SH-SY5Y (cell line): ENCODE results near the gene ARL8B.

Source experiments
- GATA2 ChIP-seq: IDR thresholded peaks from 2 replicates; pipeline ENCODE4 v1.6.1; 2011; ENCODE audit warnings: mild to moderate bottlenecking, low read depth, low read length
- GATA3 ChIP-seq: IDR thresholded peaks from 2 replicates; pipeline ENCODE4 v1.6.1; 2011; ENCODE audit warnings: low read depth, mild to moderate bottlenecking, low read length, moderate library complexity

ARL8B gene

DNA sequence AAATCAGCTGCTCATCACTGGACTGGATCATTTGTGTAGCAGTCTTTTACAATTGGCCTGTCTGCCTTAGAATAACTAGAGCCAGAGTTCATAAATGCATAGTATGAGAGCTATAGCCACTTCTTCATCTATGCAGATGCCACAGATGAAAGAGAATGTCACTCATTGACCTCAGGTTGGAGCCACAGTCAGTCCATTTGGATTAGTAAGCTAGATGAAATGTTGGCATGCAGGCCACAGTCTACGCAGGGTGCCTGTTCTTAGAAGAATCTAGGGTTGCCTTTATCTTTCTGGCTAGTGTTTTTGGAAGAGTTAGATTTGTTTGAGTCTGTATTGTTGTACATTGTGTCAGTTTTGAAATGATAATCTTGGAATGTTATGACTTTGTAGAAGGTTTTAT lies 40.0 kb downstream of the ARL8B start:
- TF ChIP-seq GATA3 (no peak), GATA2 (no peak)

DNA sequence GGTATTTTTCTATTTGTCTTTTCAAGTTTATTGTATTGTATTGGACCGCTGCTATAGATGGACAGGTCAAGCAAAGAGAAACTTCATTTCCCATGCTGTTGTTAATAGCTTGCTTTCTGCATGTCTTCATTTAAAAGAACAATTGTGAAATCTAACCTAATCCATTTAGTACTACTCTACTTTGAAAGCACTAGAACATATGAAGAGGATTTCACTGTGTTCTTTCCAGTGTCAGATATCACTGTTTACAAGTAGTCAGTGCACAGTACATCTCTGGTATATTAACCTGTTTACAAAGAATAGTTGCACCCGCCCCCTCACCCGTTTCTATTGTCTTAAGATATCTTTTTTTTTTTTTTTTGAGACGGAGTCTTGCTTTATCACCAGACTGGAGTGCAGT lies 43.6 kb downstream of the ARL8B start:
- TF ChIP-seq GATA2: no peak
- TF ChIP-seq GATA3: no peak

DNA sequence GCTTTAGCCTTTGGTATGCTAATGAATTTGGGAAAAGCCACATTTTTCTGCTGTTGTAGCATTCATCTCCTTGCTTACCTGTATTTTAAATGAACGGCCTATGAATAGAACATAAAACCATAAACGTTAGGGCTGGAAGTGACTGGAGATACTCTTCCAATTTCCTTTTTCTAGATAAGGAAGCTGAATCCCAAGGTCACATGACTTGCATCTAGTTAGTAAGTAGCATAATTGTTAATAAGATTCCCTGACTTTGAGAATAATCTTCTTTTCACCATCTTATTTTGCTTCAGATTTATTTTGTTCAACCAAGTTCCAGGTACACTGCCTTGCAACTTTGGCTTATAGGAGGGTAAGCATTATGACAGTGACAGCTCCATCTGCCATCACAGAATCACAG lies 44.8 kb downstream of the ARL8B start:
- TF ChIP-seq GATA3 (no peak), GATA2 (no peak)

DNA sequence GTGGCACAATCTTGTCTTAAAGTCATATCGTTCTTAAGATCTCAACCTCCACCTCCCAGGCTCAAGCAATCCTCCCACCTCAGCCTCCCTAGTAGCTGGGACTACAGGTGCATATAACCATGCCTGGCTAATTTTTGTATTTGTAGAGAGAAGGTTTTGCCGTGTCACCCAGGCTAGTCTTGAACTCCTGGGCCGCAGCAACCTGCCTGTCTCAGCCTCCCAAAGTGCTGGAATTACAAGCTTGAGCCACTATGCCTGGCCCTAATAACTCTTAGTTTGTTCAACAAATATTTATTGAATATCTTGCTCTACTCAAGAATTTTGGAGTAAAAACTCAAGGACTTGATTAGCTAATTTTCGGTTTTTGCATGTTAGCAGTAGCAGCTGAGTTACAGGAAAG lies 46.0 kb downstream of the ARL8B start:
- TF ChIP-seq GATA3: no peak
- TF ChIP-seq GATA2: no peak

DNA sequence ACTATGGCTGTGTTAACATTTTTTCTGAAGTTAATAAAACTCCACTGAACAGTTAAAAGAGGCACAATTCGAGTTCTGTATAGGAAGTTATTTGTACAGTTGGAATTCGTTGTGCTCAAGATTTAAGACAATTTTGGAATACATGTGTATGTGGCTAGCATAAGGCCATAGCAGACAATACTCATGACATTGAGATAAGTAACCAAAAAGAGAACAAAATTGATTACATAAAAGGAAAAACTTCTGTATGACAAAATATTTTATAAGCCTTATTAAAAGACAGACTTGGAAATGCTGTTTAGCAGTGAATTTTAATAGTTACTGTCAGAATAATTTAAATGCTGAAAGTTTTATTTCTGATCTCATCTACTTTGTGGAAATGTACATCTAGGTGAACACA lies 47.7 kb downstream of the ARL8B start:
- no peak for TF ChIP-seq GATA3
- no peak for TF ChIP-seq GATA2

DNA sequence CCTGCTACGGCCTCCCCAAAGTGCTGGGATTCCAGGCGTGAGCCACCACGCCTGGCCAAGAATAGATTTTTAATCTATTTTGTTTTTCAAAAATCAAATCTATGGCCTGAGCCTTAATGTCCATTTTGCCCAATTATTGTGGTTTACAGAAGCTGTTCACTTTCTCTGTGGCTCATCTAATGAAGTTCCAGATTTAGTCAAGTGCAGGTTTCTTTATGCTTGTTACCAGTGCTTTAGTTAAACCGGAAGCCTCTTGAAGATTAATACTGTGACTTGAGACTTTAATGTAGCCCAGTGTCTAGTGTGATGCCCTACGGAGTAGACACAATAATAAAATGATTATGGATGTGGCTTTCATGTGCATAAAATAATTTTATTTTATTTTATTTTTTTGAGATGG lies 48.9 kb downstream of the ARL8B start:
- TF ChIP-seq GATA2: no peak
- TF ChIP-seq GATA3: no peak

DNA sequence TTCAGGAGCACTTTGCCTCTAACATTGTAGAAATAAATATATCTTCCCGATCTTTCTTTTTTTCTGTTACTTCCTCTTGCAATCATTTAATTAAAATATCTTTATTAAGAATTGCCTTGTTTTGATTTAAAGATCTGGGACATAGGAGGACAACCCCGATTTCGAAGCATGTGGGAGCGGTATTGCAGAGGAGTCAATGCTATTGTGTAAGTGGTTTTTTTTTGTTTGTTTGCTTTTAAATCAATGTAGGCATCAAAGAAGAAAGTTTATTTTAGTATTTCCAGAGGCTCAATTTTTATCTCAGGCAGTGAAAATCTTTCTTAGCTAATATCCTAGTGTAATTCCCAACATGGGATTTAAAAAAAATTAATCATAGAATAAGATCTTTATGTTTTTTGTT lies 49.9 kb downstream of the ARL8B start:
- no peak for TF ChIP-seq GATA2
- no peak for TF ChIP-seq GATA3

DNA sequence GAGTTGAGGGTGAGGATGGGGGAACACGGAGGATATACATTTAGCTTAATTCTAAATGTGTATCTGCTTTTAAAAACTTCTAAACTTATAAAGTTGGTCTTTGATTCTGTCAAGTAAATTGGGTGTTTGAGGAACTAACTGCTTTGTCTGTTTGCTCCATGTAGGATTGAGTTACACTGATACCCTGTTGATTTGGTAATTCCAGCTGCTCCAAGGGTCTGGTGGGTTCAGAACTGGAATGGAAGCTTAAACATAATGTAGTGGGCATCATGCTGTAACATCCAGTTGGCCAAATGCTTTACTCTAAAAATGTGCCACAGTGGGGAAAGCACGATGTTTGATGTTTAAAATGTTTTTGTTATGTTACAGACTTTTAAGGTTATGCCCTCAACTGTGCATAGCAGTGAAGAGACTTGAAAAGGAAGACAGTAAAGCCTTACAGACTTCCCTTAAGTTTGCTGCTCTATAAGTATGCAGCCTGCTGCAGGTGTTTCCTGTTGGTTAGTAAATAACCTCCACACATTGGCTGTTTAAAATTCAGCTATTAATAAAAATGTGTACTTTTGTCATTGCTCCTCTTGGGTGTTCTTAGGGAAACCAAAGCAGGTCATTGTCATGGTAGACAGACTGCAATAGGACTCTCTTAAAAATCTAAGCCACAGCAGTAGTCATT lies 59.5 kb downstream of the ARL8B start:
- TF ChIP-seq GATA3: no peak
- TF ChIP-seq GATA2: no peak

DNA sequence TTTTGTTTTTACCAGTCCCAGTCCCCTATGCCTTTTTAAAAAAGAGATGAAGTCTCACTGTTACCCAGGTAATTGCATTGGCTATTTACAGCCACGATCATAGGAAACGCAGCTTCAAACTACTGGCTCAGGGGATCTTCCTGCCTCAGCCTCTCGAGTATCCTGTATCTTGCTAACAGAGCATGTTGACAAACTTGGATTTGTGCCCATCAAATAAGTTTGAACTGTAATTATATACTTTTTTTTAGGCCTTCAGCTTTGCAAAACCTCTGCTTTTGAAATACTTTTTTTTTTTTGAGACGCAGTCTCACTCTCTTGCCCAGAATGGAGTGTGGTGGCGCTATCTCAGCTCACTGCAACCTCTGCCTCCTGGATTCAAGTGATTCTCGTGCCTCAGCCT lies 62.4 kb downstream of the ARL8B start:
- TF ChIP-seq GATA3: no peak

DNA sequence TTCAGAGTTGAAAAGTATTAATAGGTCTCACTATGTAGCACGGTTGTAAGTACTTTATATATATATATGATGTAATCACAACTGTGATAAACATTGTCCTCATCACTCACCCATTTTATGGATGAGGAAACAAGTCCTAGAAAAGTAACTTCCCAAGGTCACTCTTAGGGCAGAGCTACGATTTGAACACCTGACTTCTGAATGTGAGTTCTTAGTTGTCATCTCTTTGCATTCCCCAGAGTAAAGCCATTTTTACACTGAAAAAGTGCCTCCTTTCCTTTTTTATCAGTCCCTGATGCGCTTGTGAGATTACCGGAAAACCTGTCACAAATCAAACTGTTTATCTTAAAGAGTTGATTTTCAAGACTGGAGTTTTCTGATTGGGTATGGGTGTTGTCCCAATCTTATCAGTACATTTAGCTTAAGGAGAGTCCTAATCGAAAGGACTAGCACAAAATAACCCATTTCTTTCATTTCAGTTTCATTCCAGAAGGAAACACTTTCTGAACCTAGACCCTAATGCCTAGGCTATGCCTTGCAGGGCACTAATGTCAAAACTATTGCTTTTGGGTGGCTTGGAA lies 63.1 kb downstream of the ARL8B start:
- TF ChIP-seq GATA2: no peak
- no peak for TF ChIP-seq GATA3

DNA sequence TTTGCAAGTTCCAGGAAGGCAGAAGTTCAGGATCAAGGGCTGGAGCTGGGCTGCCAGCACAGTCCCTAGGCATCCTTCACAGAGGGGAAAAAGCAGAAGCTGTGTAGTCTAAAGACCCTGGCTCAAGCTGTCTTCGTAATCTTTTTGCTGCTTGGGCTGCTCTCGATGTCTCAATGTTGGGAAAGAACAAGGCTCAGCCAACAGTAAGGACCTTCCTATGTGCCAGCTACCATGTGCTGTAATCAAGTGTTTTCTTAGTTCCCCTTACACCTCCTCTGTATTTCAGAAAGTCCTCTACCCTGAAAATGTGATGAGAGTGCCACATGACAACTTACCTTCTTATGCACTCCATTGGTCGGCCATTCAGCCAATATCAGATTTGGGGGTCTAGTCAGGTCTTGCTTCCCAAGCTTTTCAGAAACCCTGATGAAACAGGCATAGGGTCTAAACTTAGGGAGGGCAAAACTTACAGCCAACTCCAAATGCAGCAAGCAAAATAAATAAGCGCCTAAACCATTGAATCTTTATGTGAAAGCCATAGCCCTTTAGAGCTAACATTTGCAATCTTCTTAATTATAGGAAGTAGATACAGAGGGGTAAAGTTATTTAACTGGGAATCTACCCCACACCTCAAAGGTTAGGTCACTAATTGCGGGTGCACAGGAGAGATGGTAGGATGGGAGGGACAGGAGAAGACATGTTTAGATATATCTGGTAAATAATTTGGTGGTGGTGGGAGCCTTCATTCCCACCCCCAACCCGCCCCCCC lies 64.2 kb downstream of the ARL8B start:
- TF ChIP-seq GATA3: no peak

DNA sequence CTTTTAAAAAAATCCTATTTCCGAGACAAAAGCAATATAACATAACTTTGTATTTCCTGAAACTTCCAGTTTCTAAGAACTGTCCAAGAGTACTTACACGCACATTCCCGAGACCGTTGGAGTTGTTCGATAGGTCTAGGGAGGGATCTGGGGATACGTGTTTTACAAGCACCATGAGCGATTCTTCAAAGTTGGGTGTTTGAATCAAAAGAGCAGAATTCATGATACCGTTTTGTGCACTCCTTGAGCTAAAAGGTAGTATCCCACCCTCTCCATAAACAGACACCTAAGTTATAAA lies 64.7 kb downstream of the ARL8B start:
- TF ChIP-seq GATA3 (no peak), GATA2 (no peak)

DNA sequence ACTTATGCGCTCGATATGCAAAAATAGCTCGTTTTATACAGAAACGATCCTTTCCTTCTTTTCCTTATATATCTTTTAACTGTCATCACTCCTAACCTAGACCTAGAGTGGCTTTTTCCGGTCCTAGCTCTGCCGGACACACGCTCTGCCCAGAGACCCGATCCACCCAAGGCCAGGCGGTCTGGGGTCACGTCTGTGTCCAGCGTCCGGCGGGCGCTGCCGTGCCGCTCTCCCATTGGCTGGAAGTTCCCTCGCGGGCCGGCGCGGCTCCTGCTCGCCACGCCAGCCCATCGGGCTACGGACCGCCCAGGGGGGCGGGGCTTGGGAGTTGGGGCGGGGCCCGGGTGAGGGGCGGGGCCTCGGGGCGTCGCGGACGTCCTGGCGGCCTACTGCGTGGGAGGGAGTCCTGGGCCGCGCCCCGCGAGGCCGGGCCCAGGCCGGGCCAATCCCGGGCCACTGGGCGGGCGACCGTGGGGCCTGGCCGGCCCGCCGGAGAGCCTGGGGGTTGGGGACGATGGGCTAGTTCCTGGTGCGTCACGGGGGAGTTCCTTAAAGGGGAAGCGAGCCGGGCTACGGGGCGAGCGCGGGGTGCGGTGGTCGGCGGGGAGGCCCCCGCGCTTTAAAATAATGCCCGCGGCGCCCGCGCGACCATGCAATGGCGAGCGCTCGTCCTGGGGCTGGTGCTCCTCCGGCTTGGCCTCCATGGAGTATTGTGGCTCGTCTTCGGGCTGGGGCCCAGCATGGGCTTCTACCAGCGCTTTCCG lies 65.2 kb downstream of the ARL8B start, which contains the start of gene EDEM1:
Gene EDEM1 (plus strand): TSS at position 552 of the 764 bp plus-strand sequence. CDS start 99 bp downstream, at position 651.
- TF ChIP-seq GATA2 (no peak), GATA3 (no peak)

DNA sequence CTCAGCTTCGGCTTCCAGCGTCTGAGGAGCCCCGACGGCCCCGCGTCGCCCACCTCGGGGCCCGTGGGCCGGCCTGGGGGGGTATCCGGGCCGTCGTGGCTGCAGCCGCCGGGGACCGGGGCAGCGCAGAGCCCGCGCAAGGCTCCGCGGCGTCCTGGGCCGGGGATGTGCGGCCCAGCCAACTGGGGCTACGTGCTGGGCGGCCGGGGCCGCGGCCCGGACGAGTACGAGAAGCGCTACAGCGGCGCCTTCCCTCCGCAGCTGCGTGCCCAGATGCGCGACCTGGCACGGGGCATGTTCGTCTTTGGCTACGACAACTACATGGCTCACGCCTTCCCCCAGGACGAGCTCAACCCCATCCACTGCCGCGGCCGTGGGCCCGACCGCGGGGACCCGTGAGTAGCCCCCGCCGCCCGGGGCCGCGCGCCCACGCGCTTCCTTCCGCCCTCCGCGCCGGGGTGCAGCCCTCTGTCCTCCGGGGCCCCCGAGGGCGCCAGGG lies 65.9 kb downstream of the ARL8B start:
- TF ChIP-seq GATA2 (no peak), GATA3 (no peak)
